IPS-20b (cell line): Measurements from ENCODE around the gene ACAP1.

Experiments used
- H3K27ac ChIP-seq: one replicate; pipeline ENCODE4 v1.5.1; 2013; ENCODE audit warnings: low read length
- H3K27me3 ChIP-seq: 2 replicates; pipeline ENCODE4 v1.6.1; 2013; ENCODE audit warnings: mild to moderate bottlenecking, low read length, inconsistent platforms; ENCODE audit not compliant: insufficient read depth
- H3K36me3 ChIP-seq: 2 replicates; pipeline ENCODE4 v1.6.1; 2013; ENCODE audit warnings: low read depth, mild to moderate bottlenecking, inconsistent platforms, low read length, moderate library complexity; ENCODE audit not compliant: insufficient read depth
- H3K4me1 ChIP-seq: 2 replicates; pipeline ENCODE4 v1.6.1; 2013; ENCODE audit warnings: mild to moderate bottlenecking, control low read depth, inconsistent platforms, low read length, moderate library complexity; ENCODE audit not compliant: insufficient read depth
- H3K4me3 ChIP-seq: 2 replicates; pipeline ENCODE4 v1.5.1; 2013; ENCODE audit warnings: mild to moderate bottlenecking, low read length, inconsistent platforms
- H3K9ac ChIP-seq: 2 replicates; pipeline ENCODE4 v1.6.1; 2013; ENCODE audit warnings: low read depth, mild to moderate bottlenecking, inconsistent platforms, low read length, moderate library complexity
- H3K9me3 ChIP-seq: 2 replicates; pipeline ENCODE4 v1.6.1; 2013; ENCODE audit warnings: mild to moderate bottlenecking, low read depth, low read length, inconsistent platforms; ENCODE audit not compliant: insufficient read depth

The ACAP1 gene

GRCh38 chr17:7383371-7383741 lies 47.0 kb downstream of the ACAP1 start:
- Histone ChIP-seq H3K36me3 (peaks cover 5% of the 10 kb centered on the region), H3K27me3 (peaks cover 50% of the 10 kb centered on the region), H3K9me3 (no peaks in the 10 kb centered on the region), H3K27ac (no peak overlapping the region), H3K4me3 (peak overlapping the region; percentile 78; the same call in 1 of the 2 replicates), H3K9ac (no peak overlapping the region), H3K4me1 (0 out of 2 replicates have a peak, but pooled peaks cover 2% of the 10 kb centered on the region)

GRCh38 chr17:7383742-7384488 lies 47.6 kb downstream of the ACAP1 start:
- no peak overlapping the region for H3K27ac ChIP-seq
- H3K9me3 ChIP-seq, result no peaks in the 10 kb centered on the region
- H3K36me3 ChIP-seq, result peaks cover 11% of the 10 kb centered on the region
- peaks cover 50% of the 10 kb centered on the region for H3K27me3 ChIP-seq
- H3K4me1 ChIP-seq, result 0 out of 2 replicates have a peak, but pooled peaks cover 2% of the 10 kb centered on the region
- H3K4me3 ChIP-seq, result peak overlapping the region; percentile 78
- peak overlapping the region; percentile 73; the same call in 1 of the 2 replicates for H3K9ac ChIP-seq

- Histone ChIP-seq H3K4me3 (peak overlapping the region; percentile 78), H3K27ac (no peak overlapping the region), H3K36me3 (peaks cover 17% of the 10 kb centered on the region), H3K27me3 (peaks cover 44% of the 10 kb centered on the region), H3K9ac (peak overlapping the region; percentile 73; the same call in 1 of the 2 replicates), H3K4me1 (0 out of 2 replicates have a peak, but pooled peaks cover 2% of the 10 kb centered on the region), H3K9me3 (no peaks in the 10 kb centered on the region)
These were observed 48.3 kb downstream of the ACAP1 start for GRCh38 chr17:7384489-7385081.

GRCh38 chr17:7388856-7389255 lies 52.5 kb downstream of the ACAP1 start:
- no peak overlapping the region for H3K27ac ChIP-seq
- peaks cover 1% of the 10 kb centered on the region; the same call in 1 of the 2 replicates for H3K27me3 ChIP-seq

GRCh38 chr17:7389924-7390910 lies 53.9 kb downstream of the ACAP1 start:
- peaks cover 46% of the 10 kb centered on the region for H3K36me3 ChIP-seq

More at GRCh38 chr17:7388856-7389255, 52.5 kb downstream of the ACAP1 start:
- Histone ChIP-seq H3K4me1 (0 out of 2 replicates have a peak, but pooled peaks cover 2% of the 10 kb centered on the region), H3K9ac (no peak overlapping the region), H3K36me3 (peaks cover 46% of the 10 kb centered on the region), H3K9me3 (no peaks in the 10 kb centered on the region), H3K4me3 (no peak overlapping the region)

GRCh38 chr17:7391307-7391706 lies 55.0 kb downstream of the ACAP1 start:
- no peak overlapping the region for H3K27ac ChIP-seq
- H3K9me3 ChIP-seq, result no peaks in the 10 kb centered on the region
- H3K4me1 ChIP-seq, result no peaks in the 10 kb centered on the region
- peaks cover 42% of the 10 kb centered on the region for H3K36me3 ChIP-seq
- no peak overlapping the region for H3K4me3 ChIP-seq
- H3K9ac ChIP-seq, result no peak overlapping the region
- no peaks in the 10 kb centered on the region; the same call in 1 of the 2 replicates for H3K27me3 ChIP-seq

More at GRCh38 chr17:7389924-7390910, 53.9 kb downstream of the ACAP1 start:
- Histone ChIP-seq H3K4me3 (no peak overlapping the region), H3K27ac (no peak overlapping the region), H3K9ac (no peak overlapping the region), H3K4me1 (no peaks in the 10 kb centered on the region), H3K27me3 (no peaks in the 10 kb centered on the region; the same call in 1 of the 2 replicates), H3K9me3 (no peaks in the 10 kb centered on the region)

GRCh38 chr17:7392696-7393612 lies 56.6 kb downstream of the ACAP1 start:
- no peak overlapping the region for H3K27ac ChIP-seq

GRCh38 chr17:7393613-7394451 lies 57.5 kb downstream of the ACAP1 start:
- Histone ChIP-seq H3K27me3 (no peaks in the 10 kb centered on the region; the same call in 1 of the 2 replicates), H3K9ac (peak overlapping the region; percentile 75; the same call in 1 of the 2 replicates), H3K4me3 (peak overlapping the region; percentile 93), H3K27ac (no peak overlapping the region), H3K4me1 (no peaks in the 10 kb centered on the region), H3K9me3 (no peaks in the 10 kb centered on the region), H3K36me3 (peaks cover 36% of the 10 kb centered on the region; the same call in 1 of the 2 replicates)

More at GRCh38 chr17:7392696-7393612, 56.6 kb downstream of the ACAP1 start:
- Histone ChIP-seq H3K9me3 (no peaks in the 10 kb centered on the region), H3K27me3 (no peaks in the 10 kb centered on the region; the same call in 1 of the 2 replicates), H3K4me3 (peak overlapping the region; percentile 93), H3K4me1 (no peaks in the 10 kb centered on the region), H3K36me3 (peaks cover 42% of the 10 kb centered on the region; the same call in 1 of the 2 replicates), H3K9ac (peak overlapping the region; percentile 75)

- Histone ChIP-seq H3K27ac (no peak within 1 kb of the TSS), H3K4me1 (no peaks in the 10 kb centered on the region), H3K9ac (peak within 1 kb of the TSS; percentile 75), H3K36me3 (peaks cover 28% of the 10 kb centered on the region; the same call in 1 of the 2 replicates), H3K4me3 (peak within 1 kb of the TSS; percentile 93), H3K9me3 (no peaks in the 10 kb centered on the region), H3K27me3 (no peaks in the 10 kb centered on the region; the same call in 1 of the 2 replicates)
These were observed 58.3 kb downstream of the ACAP1 start, which contains the start of gene PLSCR3 for GRCh38 chr17:7394452-7395191. PLSCR3 (minus strand) TSS chr17:7394525; CDS start chr17:7394110, 415 bp downstream.
